LoVo (cell line): ENCODE results near the gene FAM118B.

Experiments
- DNase-seq: peaks from one replicate; pipeline ENCODE4 v3.0.0-alpha.2; 2016; ENCODE audit warnings: low spot score

Gene FAM118B

DNA sequence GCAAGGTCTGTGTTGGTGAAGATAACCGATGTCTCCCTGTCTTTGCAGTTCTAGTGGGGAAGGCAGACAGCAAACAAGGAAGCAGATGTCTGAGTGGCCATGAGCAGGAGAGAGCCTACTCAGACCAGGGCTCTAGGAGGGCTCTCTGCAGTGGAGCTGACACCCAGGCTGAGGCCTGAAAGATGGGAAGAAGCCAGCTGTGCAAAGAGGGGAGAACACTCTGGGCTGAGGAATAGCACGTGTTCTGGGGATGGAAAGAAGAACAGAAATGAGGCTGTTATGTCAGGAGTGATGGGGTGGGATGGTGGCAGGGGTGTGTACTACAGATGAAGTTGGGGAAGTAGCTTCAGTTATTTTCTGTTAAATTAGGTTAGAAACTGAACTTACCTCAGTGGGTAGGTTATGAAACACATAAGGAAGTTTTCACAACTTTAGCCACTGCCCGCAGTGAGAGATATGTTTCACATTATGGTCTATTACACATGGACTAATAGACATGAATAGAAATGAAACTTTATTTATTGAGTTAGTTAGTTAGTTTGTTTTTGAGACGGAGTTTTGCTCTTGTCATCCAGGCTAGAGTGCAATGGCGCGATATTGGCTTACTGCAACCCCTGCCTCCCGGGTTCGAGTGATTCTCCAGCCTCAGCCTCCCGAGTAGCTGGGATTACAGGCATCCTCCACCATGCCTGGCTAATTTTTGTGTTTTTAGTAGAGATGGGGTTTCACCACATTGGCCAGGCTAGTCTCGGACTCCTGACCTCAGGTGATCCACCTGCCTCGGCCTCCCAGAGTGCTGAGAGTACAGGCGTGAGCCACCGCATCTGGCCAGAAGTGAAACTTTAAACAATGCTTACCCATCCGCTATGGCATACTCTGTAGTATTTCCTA is 100.1 kb downstream of the FAM118B start:
- DNase-seq = no peak
